Measurements from ENCODE around the gene XDH.

Gene XDH

GRCh38 chr2:31402388-31402787 lies 12.2 kb downstream of the XDH start:
- DNase-seq (ENCODE audit: low read depth in 2 of 2) = no peak

GRCh38 chr2:31401580-31401979 lies 13.0 kb downstream of the XDH start:
- DNase-seq (ENCODE audit: low read depth in 2 of 2) = peak; percentile 90

- no peak for DNase-seq (ENCODE audit: low read depth in 2 of 2)
Observed at GRCh38 chr2:31398881-31399280, 15.7 kb downstream of the XDH start.

DNA sequence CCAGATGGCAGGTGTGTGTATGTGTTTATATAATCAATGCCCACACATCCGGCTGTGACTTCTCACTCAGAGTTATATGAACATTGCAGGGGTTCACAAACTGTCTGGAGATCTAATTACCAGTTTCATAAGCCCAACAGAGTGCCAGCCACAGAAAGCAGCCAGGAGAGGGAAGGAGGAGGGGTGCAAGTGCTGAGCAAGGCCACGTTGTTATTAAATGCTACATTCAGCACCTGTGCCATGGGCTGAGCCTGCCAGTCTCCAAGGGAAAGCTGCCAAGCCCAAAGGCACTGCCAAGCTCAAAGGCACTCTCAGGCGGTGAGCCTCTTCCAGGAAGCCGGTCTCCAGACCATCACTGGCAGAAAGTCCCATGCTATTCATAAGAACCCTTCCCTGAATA lies 17.4 kb downstream of the XDH start:
- DNase-seq (ENCODE audit: low read depth in 2 of 2) = no peak

GRCh38 chr2:31390324-31390723 lies 24.2 kb downstream of the XDH start:
- no peak for DNase-seq (ENCODE audit: low read depth in 2 of 2)

GRCh38 chr2:31388736-31389135 lies 25.8 kb downstream of the XDH start:
- no peak for DNase-seq (ENCODE audit: low read depth in 2 of 2)

DNA sequence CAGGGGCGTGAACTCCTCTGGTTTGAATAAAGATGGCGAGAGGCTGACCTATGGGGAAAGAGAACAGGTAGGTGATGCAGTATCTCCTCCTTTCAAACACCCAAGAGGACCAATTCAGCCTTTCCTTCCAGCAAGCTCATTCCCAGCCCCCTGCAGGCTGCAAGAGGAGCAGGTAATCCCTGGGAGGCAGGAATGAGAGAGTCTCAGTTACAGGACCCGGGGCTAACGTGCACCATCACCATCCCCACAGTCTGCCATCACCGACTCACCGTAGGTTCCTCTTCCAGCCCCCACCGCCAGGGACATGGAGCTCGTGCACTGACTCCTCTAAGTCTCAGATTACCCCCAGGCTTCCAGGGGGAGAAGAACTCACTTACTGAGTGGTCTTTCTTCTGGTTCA lies 26.7 kb downstream of the XDH start:
- no peak for DNase-seq (ENCODE audit: low read depth in 2 of 2)

GRCh38 chr2:31386648-31387047 lies 27.9 kb downstream of the XDH start:
- DNase-seq (ENCODE audit: low read depth in 2 of 2) = no peak

DNA sequence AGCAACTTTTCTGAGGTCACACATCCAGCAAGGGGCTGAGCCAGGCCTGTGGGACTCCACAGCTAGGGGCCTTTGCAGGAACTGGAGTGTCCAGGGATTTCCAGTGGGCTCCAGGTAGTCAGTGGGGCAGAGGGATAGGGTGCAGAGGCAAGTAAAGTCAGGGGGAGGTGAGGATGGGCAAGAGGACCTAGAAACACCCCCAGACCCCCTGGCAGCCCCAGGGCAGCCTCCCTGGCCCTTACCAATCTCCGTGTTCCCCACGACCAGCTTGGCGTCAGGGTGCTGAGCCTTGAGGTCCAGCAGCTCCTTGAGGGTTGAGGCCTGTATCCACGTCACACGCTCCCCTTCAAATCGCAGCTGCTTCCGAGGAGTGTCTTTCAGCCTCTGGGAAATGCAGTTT lies 28.4 kb downstream of the XDH start:
- DNase-seq (ENCODE audit: low read depth in 2 of 2) = no peak

- peak; percentile 81 to 86 for DNase-seq (ENCODE audit: low read depth in 2 of 2)
Observed at GRCh38 chr2:31384771-31385276, 29.7 kb downstream of the XDH start.

GRCh38 chr2:31384351-31384750 lies 30.2 kb downstream of the XDH start:
- peak; percentile 73 to 75 for DNase-seq (ENCODE audit: low read depth in 2 of 2)

DNA sequence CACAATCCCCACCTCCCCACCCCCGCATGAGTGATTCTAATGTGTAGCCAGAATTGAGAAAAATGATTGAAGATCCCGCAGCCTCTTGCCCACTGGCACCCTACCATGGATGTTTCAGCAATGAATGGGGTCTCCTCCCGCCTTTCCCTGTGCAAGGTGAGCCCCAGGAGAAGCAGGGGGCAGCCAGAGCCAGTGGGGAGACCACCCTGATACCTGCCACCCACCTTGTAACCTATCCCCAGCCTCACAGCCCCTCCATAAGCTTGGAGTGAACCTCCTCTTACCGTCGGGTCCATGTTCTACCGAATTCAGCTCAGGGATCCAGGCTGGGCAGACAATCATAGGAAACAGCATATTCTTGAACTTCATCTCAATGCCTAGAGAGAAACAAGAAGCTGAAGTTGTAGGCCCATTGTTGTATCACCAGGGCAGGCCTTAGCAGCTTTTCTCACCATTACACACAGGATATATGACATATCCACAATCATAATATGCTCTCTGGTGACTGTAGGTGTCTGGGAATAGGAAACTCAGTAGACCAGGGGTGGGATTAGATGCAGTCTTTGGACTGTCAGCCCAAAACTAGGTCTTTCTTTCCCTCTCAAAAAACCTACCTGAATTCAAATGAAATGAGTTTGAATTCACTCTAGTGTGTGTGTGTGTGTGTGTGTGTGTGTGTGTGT lies 30.9 kb downstream of the XDH start:
- no peak for DNase-seq (ENCODE audit: low read depth in 2 of 2)

- peak in 1 of 2 experiments; percentile 19 for DNase-seq (ENCODE audit: low read depth in 2 of 2)
Observed at GRCh38 chr2:31382452-31383120, 32.0 kb downstream of the XDH start.

DNA sequence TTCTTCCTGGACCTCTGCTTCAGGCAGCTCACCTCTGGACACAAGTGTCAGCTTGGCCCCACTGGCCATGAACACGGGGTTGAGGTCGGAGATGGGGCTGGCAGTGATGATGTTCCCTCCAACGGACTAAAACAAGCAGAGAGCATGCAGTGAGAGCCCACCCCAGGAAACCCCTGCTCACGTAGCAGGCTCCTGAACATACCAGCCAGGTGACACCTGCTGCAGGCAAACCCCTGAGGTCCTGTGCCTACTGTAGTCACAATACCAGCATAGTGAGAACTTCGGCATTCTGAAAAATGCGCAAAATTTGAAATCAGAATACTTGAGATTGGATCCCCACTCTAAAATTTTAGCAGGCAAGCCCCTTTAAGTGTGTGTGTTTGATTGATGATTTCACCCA lies 32.9 kb downstream of the XDH start:
- no peak for DNase-seq (ENCODE audit: low read depth in 2 of 2)

GRCh38 chr2:31380243-31380642 lies 34.3 kb downstream of the XDH start:
- DNase-seq (ENCODE audit: low read depth in 2 of 2) = no peak

DNA sequence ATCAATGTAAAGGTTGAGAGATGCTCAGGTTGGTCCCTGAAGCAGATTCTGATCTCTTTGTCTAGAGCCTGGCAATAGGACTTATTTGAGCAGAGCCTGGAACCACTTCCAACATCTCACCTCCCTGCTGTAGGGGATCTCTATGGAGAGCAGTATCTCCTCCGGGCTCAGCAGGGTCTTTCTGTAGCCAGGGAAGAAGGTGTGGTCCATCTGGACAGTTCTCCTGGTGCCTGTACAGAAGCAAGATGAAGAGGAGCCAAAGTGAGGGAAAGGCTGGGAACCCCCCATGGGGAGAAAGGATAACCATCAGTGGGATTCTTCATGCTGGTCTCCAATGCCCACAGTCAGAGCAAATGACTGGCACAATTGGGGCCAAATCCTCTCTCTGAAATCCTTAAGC lies 34.8 kb downstream of the XDH start:
- DNase-seq (ENCODE audit: low read depth in 2 of 2) = no peak

- DNase-seq (ENCODE audit: low read depth in 2 of 2) = no peak
Observed at GRCh38 chr2:31378791-31379501, 35.6 kb downstream of the XDH start.

GRCh38 chr2:31378389-31378788 lies 36.2 kb downstream of the XDH start:
- no peak for DNase-seq (ENCODE audit: low read depth in 2 of 2)

GRCh38 chr2:31373127-31373526 lies 41.4 kb downstream of the XDH start:
- no peak for DNase-seq (ENCODE audit: low read depth in 2 of 2)

DNA sequence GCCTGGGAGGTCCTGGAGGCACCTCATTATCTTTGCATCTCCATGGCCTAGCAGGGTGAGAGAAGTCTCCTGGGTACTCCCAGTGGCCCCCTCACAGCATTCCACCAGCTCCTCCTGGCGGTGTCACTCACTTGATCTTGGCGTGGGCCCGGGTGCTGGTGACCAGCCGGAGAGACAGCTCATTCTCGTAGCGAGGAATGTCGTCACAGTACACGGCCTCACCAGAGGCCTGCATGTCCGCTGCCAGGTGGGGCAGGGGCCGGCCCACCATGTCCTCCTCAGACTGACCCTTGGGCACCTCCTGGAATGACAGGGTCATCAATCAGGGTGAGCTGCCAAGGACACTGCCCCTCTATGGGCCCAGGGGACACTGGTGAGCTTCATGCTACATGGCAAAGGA lies 42.4 kb downstream of the XDH start:
- no peak for DNase-seq (ENCODE audit: low read depth in 2 of 2)

DNA sequence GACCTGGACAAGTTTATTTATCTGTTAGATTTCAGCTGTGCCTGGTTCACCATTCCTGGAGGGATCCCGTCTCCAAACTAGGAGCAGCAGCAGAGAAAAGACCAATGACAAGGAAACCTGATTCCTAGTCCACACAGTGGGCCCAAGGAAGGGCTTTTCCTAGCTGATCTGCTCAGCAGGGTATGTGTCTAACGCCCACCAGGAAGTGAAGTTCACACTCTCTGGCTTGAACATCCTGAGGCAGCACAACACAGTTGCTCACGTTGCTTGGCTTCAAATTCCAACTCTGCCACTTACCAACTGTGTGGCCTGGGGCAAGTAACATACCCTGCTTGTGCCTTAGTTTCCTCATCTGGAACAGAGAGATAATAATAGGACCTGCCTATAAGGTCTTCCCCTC lies 42.9 kb downstream of the XDH start:
- DNase-seq (ENCODE audit: low read depth in 2 of 2) = no peak

DNA sequence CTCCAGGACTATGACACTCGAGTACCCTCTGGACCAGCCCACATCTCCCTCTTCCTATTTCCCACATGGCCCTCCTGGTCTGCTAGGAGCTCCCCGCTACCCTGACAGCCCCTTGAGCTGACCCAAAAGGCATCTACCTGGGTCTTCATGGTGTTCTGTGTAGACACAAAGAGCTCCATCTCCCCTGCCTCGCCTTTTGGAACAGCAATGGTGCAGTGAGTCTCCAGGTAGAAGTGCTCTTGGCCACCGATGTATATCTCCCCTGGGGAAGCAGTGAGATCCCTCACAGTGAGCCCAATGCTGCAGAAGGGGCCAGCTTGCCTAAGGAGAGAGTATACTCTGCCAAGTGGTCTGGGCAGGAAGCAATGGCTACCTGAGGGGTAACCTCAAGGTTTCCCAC lies 47.8 kb downstream of the XDH start:
- no peak for DNase-seq (ENCODE audit: low read depth in 2 of 2)
